GM12873 (cell line): ENCODE results near the gene P2RX5.

ENCODE experiments used
- CTCF ChIP-seq: IDR thresholded peaks from 2 replicates; pipeline ENCODE4 v1.5.1; 2012; ENCODE audit warnings: low read depth, mild to moderate bottlenecking, moderate library complexity, low read length, control low read depth; ENCODE audit not compliant: insufficient read depth; ENCODE audit errors: missing control alignments

The P2RX5 gene

GRCh38 chr17:3692346-3692745, 3.6 kb downstream of the P2RX5 start:
- peak; percentile 25 for TF ChIP-seq CTCF

- peak; percentile 31 for TF ChIP-seq CTCF
These were observed 4.3 kb downstream of the P2RX5 start for GRCh38 chr17:3691617-3692067.

GRCh38 chr17:3690094-3690715, 5.8 kb downstream of the P2RX5 start:
- no peak for TF ChIP-seq CTCF

GRCh38 chr17:3689262-3690093, 6.5 kb downstream of the P2RX5 start:
- no peak for TF ChIP-seq CTCF

- TF ChIP-seq CTCF, result no peak
These were observed 7.1 kb downstream of the P2RX5 start for GRCh38 chr17:3688852-3689261.

- no peak for TF ChIP-seq CTCF
These were observed 7.9 kb downstream of the P2RX5 start for GRCh38 chr17:3688027-3688553.

- no peak for TF ChIP-seq CTCF
These were observed 10.8 kb downstream of the P2RX5 start for GRCh38 chr17:3685174-3685573.
